ENCODE results near the gene NAV2.

DNA sequence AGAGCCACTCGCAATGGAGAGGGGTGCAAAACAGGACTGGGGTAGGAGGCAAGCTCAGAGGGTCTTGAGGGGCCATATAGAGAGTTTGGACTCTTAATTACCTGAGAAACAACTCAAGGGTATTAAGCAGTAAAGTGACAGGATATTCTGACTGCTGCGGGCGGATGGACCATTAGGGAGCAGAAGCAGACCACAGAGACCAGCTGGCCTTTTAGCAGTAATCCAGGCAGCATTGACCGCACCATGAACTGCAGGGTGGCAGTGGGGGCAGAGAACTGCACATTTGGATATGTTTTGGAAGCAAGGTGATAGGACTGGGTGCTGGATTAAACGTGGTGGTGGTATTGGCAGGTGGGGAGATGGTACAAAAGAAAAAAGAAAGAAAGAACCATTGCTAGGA lies 322.3 kb downstream of the NAV2 start:
- TF ChIP-seq, protein P1, sequence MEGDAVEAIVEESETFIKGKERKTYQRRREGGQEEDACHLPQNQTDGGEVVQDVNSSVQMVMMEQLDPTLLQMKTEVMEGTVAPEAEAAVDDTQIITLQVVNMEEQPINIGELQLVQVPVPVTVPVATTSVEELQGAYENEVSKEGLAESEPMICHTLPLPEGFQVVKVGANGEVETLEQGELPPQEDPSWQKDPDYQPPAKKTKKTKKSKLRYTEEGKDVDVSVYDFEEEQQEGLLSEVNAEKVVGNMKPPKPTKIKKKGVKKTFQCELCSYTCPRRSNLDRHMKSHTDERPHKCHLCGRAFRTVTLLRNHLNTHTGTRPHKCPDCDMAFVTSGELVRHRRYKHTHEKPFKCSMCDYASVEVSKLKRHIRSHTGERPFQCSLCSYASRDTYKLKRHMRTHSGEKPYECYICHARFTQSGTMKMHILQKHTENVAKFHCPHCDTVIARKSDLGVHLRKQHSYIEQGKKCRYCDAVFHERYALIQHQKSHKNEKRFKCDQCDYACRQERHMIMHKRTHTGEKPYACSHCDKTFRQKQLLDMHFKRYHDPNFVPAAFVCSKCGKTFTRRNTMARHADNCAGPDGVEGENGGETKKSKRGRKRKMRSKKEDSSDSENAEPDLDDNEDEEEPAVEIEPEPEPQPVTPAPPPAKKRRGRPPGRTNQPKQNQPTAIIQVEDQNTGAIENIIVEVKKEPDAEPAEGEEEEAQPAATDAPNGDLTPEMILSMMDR (conservative IDR thresholded peaks at IDR 0.05 in 1 of 2, IDR thresholded peaks at IDR 0.05 in 1 of 2; ENCODE audit: extremely low read depth in 1 of 2, insufficient read depth in 1 of 2, low read depth in 1 of 2, low read length in 2 of 2), result no peak
- TF ChIP-seq EZH2 (IDR thresholded peaks at IDR 0.05; ENCODE audit: borderline replicate concordance, low read length), result no peak
